GM19452 (cell line): ENCODE measurements around the gene TMEM35B.
"Not testable (repeated sequence)": the region's sequence is repeated elsewhere in the genome, so short reads cannot be mapped to it uniquely, and the experiment has no call there.

Experiments used
- ATAC-seq: cut with Tn5 transposase; IDR thresholded peaks from one replicate; pipeline ENCODE4 v1.9.1; 2021; ENCODE audit not compliant: unreplicated experiment

The TMEM35B gene

DNA sequence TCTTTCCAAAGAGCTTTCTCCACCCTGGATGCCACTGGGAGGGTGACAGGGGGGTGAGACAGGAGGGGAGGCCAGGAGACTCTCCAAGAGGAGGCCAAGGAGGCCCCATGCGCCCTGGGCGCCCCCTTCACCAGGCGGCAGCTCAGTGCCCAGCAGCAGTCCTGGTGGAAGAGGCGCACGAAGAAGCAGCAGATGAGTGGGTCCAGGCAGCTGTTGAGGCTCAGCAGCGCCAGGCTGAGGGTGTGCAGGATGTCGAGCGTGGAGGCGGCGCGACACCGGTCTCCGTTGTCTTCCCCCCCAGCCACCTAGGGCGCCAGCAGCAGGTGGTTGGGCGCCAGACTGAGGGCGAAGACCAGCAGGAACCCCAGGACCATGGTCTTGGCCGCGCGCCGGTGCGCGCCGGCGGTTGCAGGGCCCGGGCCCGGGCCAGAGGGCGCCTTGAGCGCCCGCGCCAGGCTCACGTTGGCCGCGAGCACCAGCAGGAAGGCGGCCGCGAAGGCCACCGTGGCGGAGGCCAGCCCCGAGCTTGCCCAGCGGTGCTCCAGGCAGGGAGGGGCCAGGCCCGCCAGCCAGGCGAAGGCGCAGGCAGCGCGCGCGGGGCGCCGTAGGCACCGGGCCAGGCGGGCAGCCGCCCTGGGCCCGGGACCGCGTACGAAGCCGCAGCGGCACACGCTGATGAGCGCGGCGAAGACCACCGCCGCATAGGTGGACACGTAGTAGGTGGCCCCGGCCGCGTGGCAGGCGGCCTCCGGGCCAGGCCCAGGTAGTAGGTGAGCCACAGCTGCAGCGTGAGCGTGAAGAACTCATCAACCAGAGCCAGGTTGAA is 8.6 kb downstream of the TMEM35B start:
- ATAC-seq, result no peak

DNA sequence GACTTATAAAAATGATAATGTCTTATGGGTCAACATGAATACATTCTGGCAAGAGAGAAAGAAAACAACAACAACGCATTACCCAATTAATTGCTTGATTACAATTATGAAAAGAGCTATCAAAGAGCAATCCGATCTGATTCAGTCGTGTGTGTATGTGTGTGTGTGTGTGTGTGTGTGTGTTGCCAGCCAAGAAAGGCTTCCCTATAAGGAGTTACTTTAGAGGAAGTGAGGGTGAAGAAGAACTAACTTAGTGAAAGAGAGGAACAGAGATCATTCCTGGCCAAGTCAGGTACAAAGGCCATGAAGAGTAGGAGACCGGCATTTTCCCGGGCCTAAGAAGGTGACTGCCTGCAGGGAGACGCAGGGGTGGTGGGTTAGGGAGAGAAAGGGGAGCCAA is 9.4 kb downstream of the TMEM35B start:
- no peak for ATAC-seq

DNA sequence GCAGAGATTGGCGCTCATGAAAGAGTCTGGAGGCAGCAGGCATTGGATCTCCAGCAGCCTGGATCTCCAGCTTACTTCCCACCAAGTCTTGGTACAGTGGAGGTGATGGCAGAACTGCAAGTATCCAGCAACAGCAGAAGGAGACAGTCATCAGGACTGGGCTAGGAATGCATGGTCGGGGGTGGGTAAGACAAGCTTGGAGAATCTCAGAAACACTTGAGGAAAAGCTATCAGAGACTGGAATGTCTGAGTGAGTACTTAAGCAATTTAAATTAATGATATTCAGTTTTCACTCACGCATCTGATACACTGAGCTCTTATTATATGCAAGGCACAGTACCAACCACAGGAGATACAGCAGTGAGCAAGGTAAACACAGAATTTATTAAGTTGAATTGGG is 9.8 kb downstream of the TMEM35B start:
- ATAC-seq, result no peak

DNA sequence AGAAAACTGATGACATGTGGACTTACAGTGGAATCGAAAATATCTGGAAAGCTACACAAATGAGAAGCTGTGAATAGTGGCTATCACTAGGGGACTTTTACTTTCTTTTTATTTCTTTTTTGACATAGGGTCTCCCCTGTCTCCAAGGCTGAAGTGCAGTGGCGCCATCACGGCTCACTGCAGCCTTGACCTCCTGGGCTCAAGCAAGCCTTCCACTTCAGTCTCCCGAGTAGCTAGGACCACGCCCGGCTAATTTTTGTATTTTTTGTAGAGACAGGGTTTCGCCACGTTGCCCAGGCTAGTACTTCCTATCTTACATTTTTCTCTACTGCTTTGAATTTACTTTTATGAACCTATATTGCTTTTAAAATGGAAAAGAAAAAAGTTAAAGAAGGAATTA is 10.5 kb downstream of the TMEM35B start:
- no peak for ATAC-seq

DNA sequence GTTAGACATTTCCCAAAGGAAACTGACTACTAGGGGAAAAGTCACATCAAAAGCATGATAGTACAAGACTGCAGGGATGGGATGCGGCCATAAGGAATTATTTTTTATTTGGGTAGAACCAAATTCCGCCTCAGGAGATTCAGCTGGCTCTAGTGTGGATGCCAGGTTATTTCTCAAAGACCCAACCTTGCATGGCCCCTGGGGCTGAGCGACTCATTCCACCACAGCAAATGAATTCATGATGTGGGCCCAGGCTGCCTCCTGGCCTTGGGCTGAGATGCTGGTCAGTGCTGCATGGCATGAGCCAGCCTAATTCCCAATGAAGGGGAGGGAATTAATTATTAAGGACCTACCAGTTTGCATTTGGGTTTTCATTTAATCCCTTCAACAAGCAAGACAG is 11.8 kb downstream of the TMEM35B start:
- no peak for ATAC-seq

DNA sequence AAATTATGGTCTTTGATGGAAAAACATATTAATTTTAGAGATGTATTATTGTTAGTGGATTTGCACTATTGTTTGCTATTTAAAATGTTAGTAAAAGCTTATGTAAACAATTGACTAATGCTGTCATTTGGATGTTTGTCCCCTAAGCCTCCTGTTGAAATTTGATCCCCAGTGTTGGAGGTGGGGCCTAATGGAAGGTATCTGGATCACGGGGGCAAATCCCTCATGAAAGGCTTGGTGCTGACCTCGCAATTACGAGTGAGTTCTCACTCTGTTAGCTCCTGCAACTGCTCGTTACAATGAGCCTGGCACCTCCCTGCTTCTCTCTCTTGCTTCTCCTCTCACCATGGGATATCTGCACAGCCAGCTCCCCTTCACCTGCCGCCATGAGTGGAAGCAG is 14.3 kb downstream of the TMEM35B start:
- ATAC-seq, result no peak

DNA sequence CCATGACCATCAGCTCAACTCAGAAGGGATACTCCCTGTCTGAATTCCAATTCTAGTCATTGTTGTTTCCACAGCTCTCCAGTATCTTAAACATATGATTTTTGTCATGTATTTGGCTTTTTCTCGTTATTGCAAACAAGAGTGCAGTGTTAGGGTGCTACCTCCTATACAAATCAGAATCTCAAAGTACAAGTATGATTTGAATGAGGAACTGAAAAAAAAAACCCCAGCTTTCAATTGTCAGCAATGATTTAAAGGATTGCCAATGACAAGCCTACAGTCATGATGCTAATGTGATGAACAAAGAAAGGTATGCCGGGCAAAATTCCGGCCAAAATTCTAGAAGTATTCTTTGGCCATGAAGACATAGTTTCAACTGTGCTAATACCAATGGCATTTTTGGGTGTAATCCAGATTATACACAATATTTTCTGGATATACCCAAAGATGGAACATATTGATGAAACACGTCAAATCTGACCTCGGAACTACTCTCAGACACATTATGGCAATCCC is 14.9 kb downstream of the TMEM35B start:
- ATAC-seq, result no peak

DNA sequence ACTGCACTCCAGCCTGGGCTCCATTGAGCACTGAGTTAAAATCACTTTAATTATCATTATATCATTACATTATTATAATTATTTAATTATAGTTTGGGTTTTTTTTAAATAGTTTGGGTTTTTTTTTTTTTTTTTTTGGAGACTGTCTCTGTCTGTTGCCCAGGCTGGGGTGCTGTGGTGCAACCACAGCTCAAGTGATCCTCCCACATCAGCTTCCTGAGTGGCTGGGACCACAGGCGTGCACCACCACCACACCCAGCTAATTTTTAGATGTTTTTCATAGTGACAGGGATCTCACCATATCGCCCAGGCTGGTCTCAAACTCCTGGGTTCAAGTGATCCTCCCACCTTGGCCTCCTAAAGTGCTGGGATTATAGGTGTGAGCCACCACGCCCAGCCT is 16.9 kb downstream of the TMEM35B start:
- not testable (repeated sequence) for ATAC-seq

DNA sequence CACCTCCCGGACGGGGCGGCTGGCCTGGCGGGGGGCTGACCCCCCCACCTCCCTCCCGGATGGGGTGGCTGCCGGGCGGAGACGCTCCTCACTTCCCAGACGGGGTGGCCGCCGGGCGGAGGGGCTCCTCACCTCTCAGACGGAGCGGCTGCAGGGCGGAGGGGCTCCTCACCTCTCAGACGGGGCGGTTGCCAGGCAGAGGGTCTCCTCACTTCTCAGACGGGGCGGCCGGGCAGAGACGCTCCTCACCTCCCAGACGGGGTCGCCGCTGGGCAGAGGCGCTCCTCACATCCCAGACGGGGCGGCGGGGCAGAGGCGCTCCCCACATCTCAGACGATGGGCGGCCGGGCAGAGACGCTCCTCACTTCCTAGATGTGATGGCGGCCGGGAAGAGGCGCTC is 17.5 kb downstream of the TMEM35B start:
- not testable (repeated sequence) for ATAC-seq

DNA sequence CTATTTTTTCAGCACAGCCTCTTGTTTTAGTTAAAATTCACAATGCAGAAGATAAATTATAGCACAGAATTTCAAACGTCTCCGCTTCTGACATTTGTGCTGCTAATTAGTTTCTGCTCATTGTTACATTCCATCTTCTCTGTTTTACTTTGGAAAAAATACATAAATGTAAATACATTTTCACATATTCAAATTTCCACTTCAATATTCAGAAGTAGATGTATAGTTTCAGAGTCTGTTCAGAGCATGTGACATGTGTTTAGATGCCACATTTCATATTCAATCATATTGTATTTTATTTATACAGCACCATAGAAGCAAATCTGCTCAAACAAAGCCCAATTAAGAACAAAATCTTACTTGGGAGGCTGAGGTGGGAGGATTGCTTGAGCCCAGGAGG is 19.6 kb downstream of the TMEM35B start:
- ATAC-seq, result no peak

DNA sequence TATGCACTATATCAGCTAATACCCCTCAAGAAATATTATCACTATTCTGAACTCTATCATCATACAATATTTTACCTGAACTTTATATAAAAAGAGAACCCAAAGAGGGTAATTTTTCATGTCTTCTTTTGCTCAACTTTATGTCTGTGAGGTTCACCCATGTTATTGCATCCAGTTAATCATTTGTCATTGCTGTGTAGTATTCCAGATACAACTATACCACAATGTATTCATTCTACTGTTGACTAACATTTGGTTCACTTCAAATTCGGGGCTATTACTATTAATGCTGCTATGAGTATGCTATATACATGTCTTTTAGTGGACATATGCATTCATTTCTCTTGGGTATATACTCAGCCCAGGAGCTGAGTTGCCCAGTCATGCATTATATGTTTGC is 34.7 kb downstream of the TMEM35B start:
- no peak for ATAC-seq

DNA sequence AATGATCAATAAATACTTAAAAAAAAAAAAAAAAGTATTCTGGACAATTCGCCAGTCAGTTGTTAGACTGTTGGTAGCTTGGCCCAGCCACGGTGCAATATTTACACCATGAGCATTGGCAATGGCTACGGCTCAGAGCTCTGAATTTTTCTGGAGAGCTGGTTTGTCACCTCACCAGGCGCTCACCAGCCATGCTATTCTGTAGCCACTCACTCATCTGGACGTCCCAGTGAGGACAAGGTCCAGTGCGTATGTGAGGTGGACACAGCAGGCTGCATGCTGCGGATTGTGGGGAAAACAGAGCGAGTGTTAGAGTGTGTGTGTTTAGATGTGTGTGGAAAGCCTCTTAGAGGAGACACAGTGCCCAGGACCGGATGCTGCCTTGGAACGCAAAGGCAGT is 36.4 kb downstream of the TMEM35B start:
- not testable (repeated sequence) for ATAC-seq

DNA sequence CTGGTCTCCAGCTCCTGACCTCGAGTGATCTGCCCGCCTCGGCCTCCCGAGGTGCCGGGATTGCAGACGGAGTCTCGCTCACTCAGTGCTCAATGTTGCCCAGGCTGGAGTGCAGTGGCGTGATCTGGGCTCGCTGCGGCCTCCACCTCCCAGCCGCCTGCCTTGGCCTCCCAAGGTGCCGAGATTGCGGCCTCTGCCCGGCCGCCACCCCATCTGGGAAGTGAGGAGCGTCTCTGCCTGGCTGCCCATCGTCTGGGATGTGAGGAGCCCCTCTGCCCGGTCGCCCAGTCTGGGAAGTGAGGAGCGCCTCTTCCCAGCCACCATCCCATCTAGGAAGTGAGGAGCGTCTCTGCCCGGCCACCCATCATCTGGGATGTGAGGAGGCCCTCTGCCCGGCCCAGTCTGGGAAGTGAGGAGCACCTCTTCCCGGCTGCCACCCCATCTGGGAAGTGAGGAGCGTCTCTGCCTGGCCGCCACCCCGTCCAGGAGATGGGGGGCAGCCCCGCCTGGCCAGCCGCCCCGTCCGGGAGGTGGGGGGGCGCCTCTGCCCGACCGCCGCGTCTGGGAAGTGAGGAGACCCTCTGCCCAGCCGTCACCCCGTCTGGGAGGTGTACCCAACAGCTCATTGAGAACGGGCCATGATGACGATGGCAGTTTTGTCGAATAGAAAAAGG is 37.4 kb downstream of the TMEM35B start:
- ATAC-seq, result not testable (repeated sequence)

DNA sequence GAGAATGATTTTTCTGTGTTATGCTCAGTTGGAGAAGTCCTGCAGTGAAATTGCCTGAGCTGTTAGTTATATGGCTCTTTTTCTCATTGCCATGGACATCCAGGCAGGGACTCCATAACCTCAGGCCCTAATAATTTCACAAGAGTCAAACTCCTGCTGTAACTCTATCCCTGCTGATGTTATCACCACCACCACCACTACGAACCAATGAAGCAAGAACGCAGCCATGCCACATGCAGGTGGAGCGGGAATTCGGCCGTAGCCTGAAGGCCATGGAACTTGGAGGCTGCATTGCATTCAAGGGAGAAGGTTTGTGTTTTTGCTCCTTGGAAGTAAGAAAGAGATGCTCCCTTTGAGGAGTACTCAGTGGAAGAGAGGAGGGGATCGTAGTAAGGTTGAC is 38.9 kb downstream of the TMEM35B start:
- ATAC-seq, result no peak

DNA sequence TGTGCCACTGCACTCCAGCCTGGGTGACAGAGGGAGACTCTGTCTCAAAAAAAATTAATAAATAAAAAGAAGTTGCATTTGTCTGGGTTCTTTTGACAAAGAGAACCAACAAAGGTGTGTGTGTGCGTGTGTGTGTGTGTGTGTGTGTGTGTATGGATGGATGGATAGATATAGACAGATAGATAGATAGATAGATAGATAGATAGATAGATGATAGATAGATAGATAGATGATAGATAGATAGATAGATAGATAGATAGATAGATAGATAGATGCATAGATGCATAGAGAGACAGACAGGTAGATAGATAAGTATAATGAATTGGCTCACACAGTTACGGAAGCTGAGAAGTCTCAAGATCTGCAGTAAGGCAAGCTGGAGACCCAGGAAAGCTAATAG is 43.3 kb downstream of the TMEM35B start:
- not testable (repeated sequence) for ATAC-seq
